WI38 (cell line): ENCODE measurements around the gene CCDC8.
"Not testable (repeated sequence)": the region's sequence is repeated elsewhere in the genome, so short reads cannot be mapped to it uniquely, and the experiment has no call there.

Experiments
- H3K4me3 ChIP-seq: 2 replicates; pipeline ENCODE4 v1.5.1; 2011; ENCODE audit warnings: low read depth, mild to moderate bottlenecking, control low read depth, low read length
- CTCF ChIP-seq: IDR thresholded peaks from 2 replicates; pipeline ENCODE4 v1.5.1; 2012; ENCODE audit warnings: low read depth, mild to moderate bottlenecking, control low read depth, low read length

CCDC8 gene

DNA sequence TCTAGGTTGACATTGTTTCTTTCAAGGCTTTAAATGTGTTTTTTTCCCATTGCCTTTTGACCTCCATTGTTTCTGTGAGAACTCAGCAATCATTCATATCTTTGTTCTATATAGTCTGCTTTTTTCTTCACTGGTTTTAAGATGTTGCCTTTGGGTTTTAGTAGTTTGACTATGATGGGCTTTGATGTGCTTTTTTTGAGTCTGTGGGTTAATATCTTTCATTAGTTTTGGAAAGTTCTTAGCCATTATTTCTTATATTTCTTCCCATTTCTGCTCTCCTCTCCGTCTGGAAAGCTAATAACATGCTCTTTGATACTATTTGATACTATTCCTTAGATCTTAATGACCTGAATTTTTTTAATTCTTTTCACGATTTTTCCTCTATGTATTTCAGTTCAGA lies 32.7 kb downstream of the CCDC8 start:
- H3K4me3 ChIP-seq: no peak overlapping the region
- TF ChIP-seq CTCF: no peak

DNA sequence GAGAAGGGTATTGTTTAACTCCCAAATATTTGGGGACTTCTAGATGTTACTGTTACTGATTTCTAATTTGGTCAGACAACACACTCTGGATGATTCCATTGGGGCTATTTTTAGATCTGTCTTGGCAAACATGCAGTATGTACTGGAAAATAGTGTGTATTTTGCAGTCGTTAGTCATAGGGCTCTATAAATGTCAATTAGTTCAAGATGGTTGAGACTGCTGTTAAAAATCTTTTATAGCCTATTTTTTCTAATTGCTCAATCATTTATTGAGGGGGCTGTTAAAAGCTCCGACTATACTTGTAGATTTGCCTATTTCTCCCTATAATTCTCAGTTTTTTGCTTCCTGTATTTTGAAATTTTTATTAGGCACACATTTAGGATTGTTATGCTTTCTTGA lies 35.1 kb downstream of the CCDC8 start:
- no peak for TF ChIP-seq CTCF
- no peak overlapping the region for H3K4me3 ChIP-seq

GRCh38 chr19:46376241-46377153 lies 36.9 kb downstream of the CCDC8 start:
- H3K4me3 ChIP-seq: no peak overlapping the region
- no peak for TF ChIP-seq CTCF

GRCh38 chr19:46375476-46376067 lies 37.8 kb downstream of the CCDC8 start:
- not testable (repeated sequence) for H3K4me3 ChIP-seq

- TF ChIP-seq CTCF: no peak
Observed at GRCh38 chr19:46374536-46375475, 38.6 kb downstream of the CCDC8 start.

DNA sequence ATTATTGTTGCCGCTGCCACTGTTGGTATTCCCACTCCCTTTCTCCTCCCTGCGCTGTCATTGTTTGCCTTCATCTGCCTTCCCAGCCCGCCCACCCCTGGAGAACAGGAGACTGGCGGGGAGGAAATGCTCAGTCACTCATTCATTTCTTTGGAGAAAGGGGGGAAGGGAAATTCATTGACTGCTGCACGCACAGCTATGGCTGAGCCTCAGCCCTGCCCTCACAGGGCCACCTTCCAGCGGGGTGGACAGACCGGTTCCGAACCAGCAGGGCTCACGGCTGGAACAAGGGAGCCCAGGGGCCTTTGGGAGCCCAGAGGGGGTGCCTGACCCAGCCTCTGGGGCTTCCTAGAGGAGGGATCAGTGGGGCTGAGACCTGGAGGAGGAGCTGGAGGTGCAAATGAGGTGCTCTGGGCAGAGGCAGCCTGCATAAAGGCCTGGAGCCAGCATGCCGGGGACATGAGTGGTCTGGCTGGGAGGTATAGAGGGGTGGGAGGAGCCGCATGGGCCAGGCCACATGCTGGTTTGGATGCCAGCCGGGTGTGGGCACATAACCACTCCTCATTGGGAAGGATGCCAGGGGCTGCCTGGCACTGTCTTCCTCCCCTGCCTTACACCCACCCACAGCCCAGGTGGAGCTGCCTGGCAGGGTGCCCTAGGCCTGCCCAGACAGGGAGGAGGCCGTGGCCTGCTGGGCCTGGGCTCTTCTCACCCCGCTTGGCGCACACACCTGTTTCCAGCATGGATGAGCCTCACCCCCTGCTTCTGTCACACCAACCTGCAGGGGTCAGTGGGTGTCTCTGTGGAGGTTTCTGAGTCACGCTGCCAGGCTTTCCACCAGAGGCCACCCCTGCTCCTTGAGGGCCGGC lies 39.6 kb downstream of the CCDC8 start:
- TF ChIP-seq CTCF: no peak
- no peak overlapping the region for H3K4me3 ChIP-seq

More at GRCh38 chr19:46374536-46375475, 38.6 kb downstream of the CCDC8 start:
- no peak overlapping the region for H3K4me3 ChIP-seq
